ENCODE measurements around the gene KCNK17.

Gene KCNK17

DNA sequence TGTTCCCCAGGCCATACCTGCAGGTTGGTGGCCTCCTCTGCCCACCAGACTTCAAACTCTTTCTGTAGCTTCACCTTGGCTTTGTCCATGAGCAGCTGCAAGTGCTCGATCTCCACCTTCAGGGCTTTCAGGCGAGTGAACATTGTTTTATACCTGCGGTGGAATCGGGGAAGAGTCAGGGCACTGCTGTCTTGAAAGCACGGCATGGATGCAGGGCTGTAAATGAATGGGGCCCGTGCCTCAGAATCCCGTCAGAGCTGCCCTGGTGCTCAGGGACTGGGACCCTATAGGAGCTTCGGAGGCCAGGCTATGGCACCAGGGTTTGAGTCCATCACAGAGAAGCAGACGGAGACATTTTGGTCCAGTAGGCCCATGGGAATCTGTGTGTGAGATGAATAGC, 46.2 kb upstream of the KCNK17 start:
- Histone ChIP-seq H3K4me3 (ENCODE audit: low read depth, low read length) (no peak overlapping the region), H3K36me3 (ENCODE audit: control insufficient read depth, insufficient read depth, low read length) (no peaks in the 10 kb centered on the region), H3K9me3 (ENCODE audit: control insufficient read depth, low read length) (no peaks in the 10 kb centered on the region), H3K4me1 (no peaks in the 10 kb centered on the region), H3K27ac (no peak overlapping the region), H3K79me2 (no peaks in the 10 kb centered on the region), H3K9ac (no peak overlapping the region), H2AFZ (no peak overlapping the region), H3K4me2 (ENCODE audit: low read length) (no peak overlapping the region), H3K27me3 (ENCODE audit: control insufficient read depth, insufficient read depth, low read length) (no peaks in the 10 kb centered on the region)
- TF ChIP-seq, protein P1, sequence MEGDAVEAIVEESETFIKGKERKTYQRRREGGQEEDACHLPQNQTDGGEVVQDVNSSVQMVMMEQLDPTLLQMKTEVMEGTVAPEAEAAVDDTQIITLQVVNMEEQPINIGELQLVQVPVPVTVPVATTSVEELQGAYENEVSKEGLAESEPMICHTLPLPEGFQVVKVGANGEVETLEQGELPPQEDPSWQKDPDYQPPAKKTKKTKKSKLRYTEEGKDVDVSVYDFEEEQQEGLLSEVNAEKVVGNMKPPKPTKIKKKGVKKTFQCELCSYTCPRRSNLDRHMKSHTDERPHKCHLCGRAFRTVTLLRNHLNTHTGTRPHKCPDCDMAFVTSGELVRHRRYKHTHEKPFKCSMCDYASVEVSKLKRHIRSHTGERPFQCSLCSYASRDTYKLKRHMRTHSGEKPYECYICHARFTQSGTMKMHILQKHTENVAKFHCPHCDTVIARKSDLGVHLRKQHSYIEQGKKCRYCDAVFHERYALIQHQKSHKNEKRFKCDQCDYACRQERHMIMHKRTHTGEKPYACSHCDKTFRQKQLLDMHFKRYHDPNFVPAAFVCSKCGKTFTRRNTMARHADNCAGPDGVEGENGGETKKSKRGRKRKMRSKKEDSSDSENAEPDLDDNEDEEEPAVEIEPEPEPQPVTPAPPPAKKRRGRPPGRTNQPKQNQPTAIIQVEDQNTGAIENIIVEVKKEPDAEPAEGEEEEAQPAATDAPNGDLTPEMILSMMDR (IDR thresholded peaks at IDR 0.05) = no peak

DNA sequence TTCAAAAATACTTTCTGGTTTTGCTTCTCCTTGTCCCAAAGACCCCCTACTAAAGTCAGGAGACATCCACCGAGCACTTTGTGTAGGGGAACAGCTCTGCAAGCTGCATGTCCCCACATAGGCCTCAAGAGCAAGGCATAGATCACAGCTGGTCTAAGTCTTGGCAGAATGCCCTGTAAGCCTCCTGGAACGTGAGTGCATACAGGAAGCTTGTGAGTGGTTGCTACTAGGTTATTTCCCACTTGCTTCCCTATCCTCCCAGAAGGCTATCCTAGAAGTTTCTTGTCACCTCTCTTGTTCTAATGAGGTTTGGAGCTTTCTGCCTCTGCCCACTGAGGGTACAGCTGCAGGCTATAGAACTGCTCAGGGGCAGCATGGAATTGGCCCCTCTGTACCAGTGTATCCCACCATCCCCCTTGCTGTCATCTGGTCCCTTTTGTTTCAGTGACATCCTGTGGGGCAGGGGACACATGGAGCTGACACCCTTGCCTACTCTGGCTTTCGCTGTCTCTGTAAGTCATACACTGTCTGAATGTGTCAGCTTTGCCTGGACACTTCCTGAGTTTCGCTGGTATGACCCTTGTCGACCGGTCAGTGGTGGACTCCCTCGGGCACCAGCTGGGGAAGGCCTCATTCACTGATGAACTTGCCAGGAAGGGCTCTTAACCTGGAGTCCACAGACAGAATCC, 43.9 kb upstream of the KCNK17 start:
- Histone ChIP-seq H3K27ac (no peak overlapping the region), H3K4me3 (ENCODE audit: low read depth, low read length) (no peak overlapping the region), H3K79me2 (no peaks in the 10 kb centered on the region), H2AFZ (no peak overlapping the region), H3K9me3 (ENCODE audit: control insufficient read depth, low read length) (no peaks in the 10 kb centered on the region), H3K4me2 (ENCODE audit: low read length) (no peak overlapping the region), H3K27me3 (ENCODE audit: control insufficient read depth, insufficient read depth, low read length) (no peaks in the 10 kb centered on the region), H3K4me1 (no peaks in the 10 kb centered on the region), H3K9ac (no peak overlapping the region), H3K36me3 (ENCODE audit: control insufficient read depth, insufficient read depth, low read length) (no peaks in the 10 kb centered on the region)
- TF ChIP-seq, protein P1 (IDR thresholded peaks at IDR 0.05) = no peak

DNA sequence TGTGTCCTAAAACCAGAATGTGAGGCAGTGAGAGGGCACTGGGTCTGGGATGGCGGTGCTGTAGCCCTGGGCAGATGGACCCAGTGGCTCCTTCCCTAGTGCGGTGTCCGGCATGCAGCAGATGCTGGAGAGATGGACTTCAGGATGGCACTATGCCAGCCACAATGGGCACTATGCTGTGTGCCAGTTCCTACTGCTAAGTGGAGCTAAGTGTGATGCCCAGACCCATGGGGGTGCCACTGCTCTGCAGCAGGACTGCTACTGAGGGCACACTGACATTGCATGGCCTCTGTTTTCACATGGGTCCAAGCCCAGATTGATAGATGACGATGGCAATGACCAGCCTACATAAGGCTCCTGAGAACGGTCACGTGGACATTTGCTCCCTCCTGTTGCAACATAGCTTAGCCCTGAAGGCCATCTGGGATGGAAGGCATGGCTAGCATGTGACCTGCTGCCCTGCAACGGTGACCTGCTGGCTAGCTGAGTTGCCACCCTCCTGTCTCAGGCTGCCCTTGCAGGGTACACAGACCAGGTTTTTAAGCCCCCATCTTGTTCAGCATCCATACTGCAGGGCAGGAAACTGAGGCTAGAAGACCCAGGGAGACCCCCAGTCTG, 39.6 kb upstream of the KCNK17 start:
- no peaks in the 10 kb centered on the region for H3K4me1 ChIP-seq
- no peak overlapping the region for H3K9ac ChIP-seq
- TF ChIP-seq, protein P1 (IDR thresholded peaks at IDR 0.05) = no peak

DNA sequence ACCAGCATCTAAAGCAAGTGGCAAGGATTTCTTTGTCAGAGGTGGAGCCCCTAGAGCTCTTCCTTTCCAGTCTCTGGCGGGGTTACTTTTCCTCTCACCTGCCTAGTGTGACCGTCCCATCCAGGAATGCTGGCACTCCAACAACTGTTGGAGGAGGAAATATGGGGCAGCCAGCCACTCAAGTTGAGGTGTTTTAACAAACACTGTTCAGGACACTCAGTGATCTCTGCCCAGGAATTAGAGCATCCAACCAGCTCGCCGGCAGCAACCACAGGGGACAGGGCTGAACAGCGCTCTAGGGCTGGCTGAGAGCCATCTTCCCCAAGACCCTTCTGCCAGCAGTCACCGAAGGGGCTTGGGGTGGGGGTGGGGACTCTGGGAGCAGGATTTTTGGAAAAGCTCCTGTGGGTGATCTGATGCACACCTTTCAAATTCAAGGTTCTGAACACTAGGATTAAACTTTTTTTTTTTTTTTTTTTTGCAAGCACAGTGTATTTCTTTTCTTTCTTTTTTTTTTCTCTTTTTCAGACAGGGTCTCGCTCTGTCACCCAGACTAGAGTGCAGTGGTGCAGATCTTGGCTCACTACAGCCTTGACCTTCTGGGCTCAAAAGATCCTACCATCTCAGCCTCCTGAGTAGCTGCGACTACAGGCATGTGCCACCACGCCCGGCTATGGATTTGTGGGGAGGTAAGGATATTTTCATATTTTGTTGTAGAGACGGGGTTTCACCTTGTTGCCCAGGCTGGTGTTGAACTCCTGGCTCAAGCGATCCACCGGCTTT, 36.7 kb upstream of the KCNK17 start:
- no peaks in the 10 kb centered on the region for H3K4me1 ChIP-seq

More for the DNA sequence above, 39.6 kb upstream of the KCNK17 start:
- H3K4me2 ChIP-seq (ENCODE audit: low read length) = no peak overlapping the region
- no peak overlapping the region for H2AFZ ChIP-seq
- H3K9me3 ChIP-seq (ENCODE audit: control insufficient read depth, low read length) = no peaks in the 10 kb centered on the region
- H3K27ac ChIP-seq = no peak overlapping the region
- H3K4me3 ChIP-seq (ENCODE audit: low read depth, low read length) = no peak overlapping the region
- H3K36me3 ChIP-seq (ENCODE audit: control insufficient read depth, insufficient read depth, low read length) = no peaks in the 10 kb centered on the region
- H3K79me2 ChIP-seq = no peaks in the 10 kb centered on the region
- H3K27me3 ChIP-seq (ENCODE audit: control insufficient read depth, insufficient read depth, low read length) = no peaks in the 10 kb centered on the region

More for the DNA sequence above, 36.7 kb upstream of the KCNK17 start:
- Histone ChIP-seq H3K9ac (no peak overlapping the region), H3K27me3 (ENCODE audit: control insufficient read depth, insufficient read depth, low read length) (no peaks in the 10 kb centered on the region), H3K4me2 (ENCODE audit: low read length) (no peak overlapping the region), H2AFZ (no peak overlapping the region), H3K79me2 (no peaks in the 10 kb centered on the region), H3K4me3 (ENCODE audit: low read depth, low read length) (no peak overlapping the region), H3K36me3 (ENCODE audit: control insufficient read depth, insufficient read depth, low read length) (no peaks in the 10 kb centered on the region), H3K9me3 (ENCODE audit: control insufficient read depth, low read length) (no peaks in the 10 kb centered on the region), H3K27ac (no peak overlapping the region)
- TF ChIP-seq, protein P1 (IDR thresholded peaks at IDR 0.05) = no peak
